ENCODE measurements around the gene GHRL. TPM values are rescaled to one million over a fixed set of nuclear protein-coding genes. Genes with fewer than 3 reads are reported as not detected.

GHRL gene
- total RNA-seq, 1 donor from 2014 or later, result 0.35 TPM

DNA sequence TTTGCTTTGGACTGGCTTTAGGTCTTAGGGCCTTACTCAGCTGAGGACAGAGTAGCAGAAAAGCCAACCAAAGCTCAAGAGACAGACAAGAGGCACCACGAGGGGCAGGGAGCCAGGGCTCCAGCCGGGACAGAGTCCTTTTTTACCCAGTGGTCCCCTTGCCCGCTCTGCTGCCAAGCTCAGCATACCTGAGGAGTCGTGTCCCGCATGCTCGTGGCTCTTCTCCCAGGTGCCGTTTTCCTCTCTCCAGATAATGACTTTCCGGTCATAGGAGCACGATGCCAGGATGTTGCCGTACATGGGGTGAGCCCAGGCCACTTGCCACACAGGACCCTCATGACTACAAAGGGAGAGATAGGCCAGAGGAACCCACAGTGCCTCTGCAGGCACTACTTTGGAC is 19.6 kb upstream of the GHRL start:
- DNase-seq (ENCODE audit: low read depth, low spot score), result no peak
- Mint-ChIP-seq H3K36me3 (ENCODE audit: low read depth) (peaks cover 6% of the 10 kb centered on the region), H3K27ac (ENCODE audit: unreplicated experiment) (no peak overlapping the region), H3K4me3 (no peak overlapping the region), H3K27me3 (ENCODE audit: low read depth) (no peaks in the 10 kb centered on the region), H3K9me3 (no peaks in the 10 kb centered on the region), H3K4me1 (peaks cover 5% of the 10 kb centered on the region)
- TF ChIP-seq, protein P1, sequence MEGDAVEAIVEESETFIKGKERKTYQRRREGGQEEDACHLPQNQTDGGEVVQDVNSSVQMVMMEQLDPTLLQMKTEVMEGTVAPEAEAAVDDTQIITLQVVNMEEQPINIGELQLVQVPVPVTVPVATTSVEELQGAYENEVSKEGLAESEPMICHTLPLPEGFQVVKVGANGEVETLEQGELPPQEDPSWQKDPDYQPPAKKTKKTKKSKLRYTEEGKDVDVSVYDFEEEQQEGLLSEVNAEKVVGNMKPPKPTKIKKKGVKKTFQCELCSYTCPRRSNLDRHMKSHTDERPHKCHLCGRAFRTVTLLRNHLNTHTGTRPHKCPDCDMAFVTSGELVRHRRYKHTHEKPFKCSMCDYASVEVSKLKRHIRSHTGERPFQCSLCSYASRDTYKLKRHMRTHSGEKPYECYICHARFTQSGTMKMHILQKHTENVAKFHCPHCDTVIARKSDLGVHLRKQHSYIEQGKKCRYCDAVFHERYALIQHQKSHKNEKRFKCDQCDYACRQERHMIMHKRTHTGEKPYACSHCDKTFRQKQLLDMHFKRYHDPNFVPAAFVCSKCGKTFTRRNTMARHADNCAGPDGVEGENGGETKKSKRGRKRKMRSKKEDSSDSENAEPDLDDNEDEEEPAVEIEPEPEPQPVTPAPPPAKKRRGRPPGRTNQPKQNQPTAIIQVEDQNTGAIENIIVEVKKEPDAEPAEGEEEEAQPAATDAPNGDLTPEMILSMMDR (conservative IDR thresholded peaks at IDR 0.05), result no peak

DNA sequence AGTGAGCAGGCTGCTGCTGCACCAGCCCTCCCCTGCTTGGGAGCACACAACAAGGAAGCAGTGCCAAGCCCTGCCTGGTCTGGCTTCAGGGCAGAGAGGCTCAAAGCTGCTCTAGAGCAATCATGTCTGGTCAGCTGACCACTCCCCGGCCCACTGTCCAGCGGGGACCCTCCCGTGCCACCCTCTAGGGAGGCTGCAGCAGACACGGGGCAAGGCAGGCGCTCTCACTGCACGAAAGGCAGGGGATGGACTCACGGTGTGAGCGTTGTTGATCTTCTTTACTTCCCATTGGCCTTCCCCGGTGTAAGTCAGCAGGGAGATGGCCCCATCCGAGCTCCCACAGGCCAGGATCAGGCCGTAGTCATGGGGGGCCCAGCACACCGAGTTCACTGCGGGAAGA is 19.0 kb upstream of the GHRL start:
- no peak overlapping the region for H3K27ac Mint-ChIP-seq (ENCODE audit: unreplicated experiment)
- TF ChIP-seq, protein P1 (conservative IDR thresholded peaks at IDR 0.05), result no peak
- no peaks in the 10 kb centered on the region for H3K9me3 Mint-ChIP-seq
- H3K27me3 Mint-ChIP-seq (ENCODE audit: low read depth), result no peaks in the 10 kb centered on the region
- H3K4me1 Mint-ChIP-seq, result peaks cover 5% of the 10 kb centered on the region
- H3K4me3 Mint-ChIP-seq, result no peak overlapping the region
- no peak for DNase-seq (ENCODE audit: low read depth, low spot score)
- H3K36me3 Mint-ChIP-seq (ENCODE audit: low read depth), result peaks cover 6% of the 10 kb centered on the region

DNA sequence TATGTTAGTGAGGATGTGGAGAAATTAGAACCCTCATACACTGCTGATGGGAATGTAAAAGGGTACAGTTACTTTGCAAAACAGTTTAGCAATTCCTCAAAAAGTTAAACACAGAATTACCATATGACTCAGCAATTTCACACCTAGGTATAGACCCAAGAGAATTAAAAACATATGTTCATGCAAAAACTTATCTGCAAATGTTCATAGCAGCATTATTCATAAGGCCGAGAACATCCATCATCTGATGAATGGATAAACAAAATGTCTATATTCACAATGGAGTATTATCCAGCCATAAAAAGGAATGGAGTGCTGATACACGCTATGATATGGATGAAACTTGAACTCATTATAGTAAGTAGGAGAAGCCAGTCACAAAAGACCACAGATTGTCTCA is 17.8 kb upstream of the GHRL start:
- no peak for DNase-seq (ENCODE audit: low read depth, low spot score)
- H3K4me1 Mint-ChIP-seq, result peaks cover 5% of the 10 kb centered on the region
- no peaks in the 10 kb centered on the region for H3K9me3 Mint-ChIP-seq
- TF ChIP-seq, protein P1 (conservative IDR thresholded peaks at IDR 0.05), result no peak
- H3K27ac Mint-ChIP-seq (ENCODE audit: unreplicated experiment), result no peak overlapping the region
- H3K36me3 Mint-ChIP-seq (ENCODE audit: low read depth), result peaks cover 9% of the 10 kb centered on the region
- no peak overlapping the region for H3K4me3 Mint-ChIP-seq
- no peaks in the 10 kb centered on the region for H3K27me3 Mint-ChIP-seq (ENCODE audit: low read depth)

GRCh38 chr3:10309736-10310135 is 17.0 kb upstream of the GHRL start:
- TF ChIP-seq, protein P1 (conservative IDR thresholded peaks at IDR 0.05), result no peak
- no peaks in the 10 kb centered on the region for H3K27me3 Mint-ChIP-seq (ENCODE audit: low read depth)
- peaks cover 5% of the 10 kb centered on the region for H3K4me1 Mint-ChIP-seq
- no peaks in the 10 kb centered on the region for H3K9me3 Mint-ChIP-seq
- H3K4me3 Mint-ChIP-seq, result no peak overlapping the region
- peaks cover 9% of the 10 kb centered on the region for H3K36me3 Mint-ChIP-seq (ENCODE audit: low read depth)
- no peak overlapping the region for H3K27ac Mint-ChIP-seq (ENCODE audit: unreplicated experiment)
- DNase-seq (ENCODE audit: low read depth, low spot score), result no peak

DNA sequence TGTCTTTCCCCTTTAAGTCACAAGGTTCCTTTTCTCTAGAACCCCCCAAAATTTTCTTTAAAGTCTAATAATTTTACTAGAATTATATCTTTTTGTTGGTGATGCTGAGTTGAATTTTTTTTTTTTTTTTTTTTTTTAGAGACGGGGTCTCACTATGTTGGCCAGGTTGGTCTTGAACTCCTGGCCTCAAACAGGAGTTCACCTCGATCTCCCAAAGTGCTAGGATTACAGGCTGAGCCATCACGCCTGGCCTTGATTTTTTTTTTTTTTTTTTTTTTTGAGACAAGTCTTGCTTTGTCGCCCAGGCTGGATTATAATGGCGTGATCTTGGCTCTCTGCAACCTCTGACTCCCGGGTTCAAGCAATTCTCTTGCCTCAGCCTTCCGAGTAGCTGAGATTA is 15.9 kb upstream of the GHRL start:
- Mint-ChIP-seq H3K4me1 (peaks cover 5% of the 10 kb centered on the region), H3K36me3 (ENCODE audit: low read depth) (peaks cover 7% of the 10 kb centered on the region), H3K9me3 (no peaks in the 10 kb centered on the region), H3K27me3 (ENCODE audit: low read depth) (no peaks in the 10 kb centered on the region), H3K27ac (ENCODE audit: unreplicated experiment) (no peak overlapping the region), H3K4me3 (no peak overlapping the region)
- TF ChIP-seq, protein P1 (conservative IDR thresholded peaks at IDR 0.05), result no peak
- DNase-seq (ENCODE audit: low read depth, low spot score), result no peak

GRCh38 chr3:10306156-10306555 is 13.4 kb upstream of the GHRL start:
- H3K36me3 Mint-ChIP-seq (ENCODE audit: low read depth), result peaks cover 10% of the 10 kb centered on the region

More at GRCh38 chr3:10306156-10306555, 13.4 kb upstream of the GHRL start:
- no peak overlapping the region for H3K4me3 Mint-ChIP-seq
- H3K27ac Mint-ChIP-seq (ENCODE audit: unreplicated experiment), result no peak overlapping the region
- DNase-seq (ENCODE audit: low read depth, low spot score), result no peak
- no peaks in the 10 kb centered on the region for H3K27me3 Mint-ChIP-seq (ENCODE audit: low read depth)
- no peaks in the 10 kb centered on the region for H3K9me3 Mint-ChIP-seq
- TF ChIP-seq, protein P1 (conservative IDR thresholded peaks at IDR 0.05), result no peak
- H3K4me1 Mint-ChIP-seq, result peaks cover 5% of the 10 kb centered on the region
